ENCODE results near the gene TNFRSF19. TPM values are rescaled to one million over a fixed set of nuclear protein-coding genes. Genes with fewer than 3 reads are reported as not detected.

TNFRSF19 gene
- total RNA-seq, 2 experiments from 2014 or later = not detected

DNA sequence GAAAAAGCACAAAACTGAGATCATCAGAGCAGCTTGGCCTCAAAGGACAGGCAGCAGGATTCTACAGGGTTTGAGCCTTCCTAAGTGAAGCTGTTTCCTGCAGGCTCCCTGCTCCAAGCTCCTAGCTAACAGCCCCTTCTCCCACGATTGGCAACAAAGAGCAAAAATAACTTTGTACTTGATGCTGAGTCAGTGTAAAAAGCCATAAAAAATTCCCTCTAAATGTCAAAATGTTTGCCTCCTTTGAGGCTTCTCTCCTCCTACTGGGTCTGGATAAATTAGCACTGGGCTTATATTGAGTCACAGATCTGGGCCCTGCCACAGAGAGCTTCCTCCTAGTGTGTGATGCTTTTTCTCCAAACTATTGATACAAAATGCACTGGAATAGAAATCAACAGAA is 153.3 kb downstream of the TNFRSF19 start:
- no peak for DNase-seq (ENCODE audit: low spot score)
- no peaks in the 10 kb centered on the region for H3K79me2 ChIP-seq (ENCODE audit: insufficient read depth, low read depth, low read length)
- POLR2A ChIA-PET = interaction anchor here (1.7 kb wide), 1 partner anchor 20 kb away, joined by 5 read pairs; no protein-coding TSS in a partner anchor
- no peaks in the 10 kb centered on the region for H3K9me3 ChIP-seq (ENCODE audit: low read length)
- BruUV-seq (replicated peaks) = no TSS peak
- H2AFZ ChIP-seq (ENCODE audit: low read length) = no peak overlapping the region
- H3K4me3 ChIP-seq (ENCODE audit: low read depth, low read length, poor library complexity, severe bottlenecking) = no peak overlapping the region
- no peaks in the 10 kb centered on the region for H4K20me1 ChIP-seq (ENCODE audit: insufficient read depth, low read length)
- TF ChIP-seq, protein P1, sequence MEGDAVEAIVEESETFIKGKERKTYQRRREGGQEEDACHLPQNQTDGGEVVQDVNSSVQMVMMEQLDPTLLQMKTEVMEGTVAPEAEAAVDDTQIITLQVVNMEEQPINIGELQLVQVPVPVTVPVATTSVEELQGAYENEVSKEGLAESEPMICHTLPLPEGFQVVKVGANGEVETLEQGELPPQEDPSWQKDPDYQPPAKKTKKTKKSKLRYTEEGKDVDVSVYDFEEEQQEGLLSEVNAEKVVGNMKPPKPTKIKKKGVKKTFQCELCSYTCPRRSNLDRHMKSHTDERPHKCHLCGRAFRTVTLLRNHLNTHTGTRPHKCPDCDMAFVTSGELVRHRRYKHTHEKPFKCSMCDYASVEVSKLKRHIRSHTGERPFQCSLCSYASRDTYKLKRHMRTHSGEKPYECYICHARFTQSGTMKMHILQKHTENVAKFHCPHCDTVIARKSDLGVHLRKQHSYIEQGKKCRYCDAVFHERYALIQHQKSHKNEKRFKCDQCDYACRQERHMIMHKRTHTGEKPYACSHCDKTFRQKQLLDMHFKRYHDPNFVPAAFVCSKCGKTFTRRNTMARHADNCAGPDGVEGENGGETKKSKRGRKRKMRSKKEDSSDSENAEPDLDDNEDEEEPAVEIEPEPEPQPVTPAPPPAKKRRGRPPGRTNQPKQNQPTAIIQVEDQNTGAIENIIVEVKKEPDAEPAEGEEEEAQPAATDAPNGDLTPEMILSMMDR (conservative IDR thresholded peaks at IDR 0.05; ENCODE audit: low read length) = no peak
- no peak for TF ChIP-seq EZH2phosphoT487 (IDR thresholded peaks at IDR 0.05; ENCODE audit: borderline replicate concordance, low read depth, low read length)
- H3K4me2 ChIP-seq (ENCODE audit: low read length) = no peak overlapping the region
- H3K9me2 ChIP-seq (ENCODE audit: insufficient read depth, low read length) = no peaks in the 10 kb centered on the region
- no peak overlapping the region for H3K27ac ChIP-seq (ENCODE audit: low read depth, low read length, poor library complexity, severe bottlenecking)
- CTCF ChIA-PET (ENCODE audit: unreplicated experiment) = no interaction called here
- intact Hi-C loops (cut with micrococcal nuclease; ENCODE audit: unreplicated experiment) = no loop called here
- no peaks in the 10 kb centered on the region for H3K4me1 ChIP-seq (ENCODE audit: insufficient read depth, low read length, poor library complexity, severe bottlenecking)
- no peaks in the 10 kb centered on the region for H3K36me3 ChIP-seq (ENCODE audit: insufficient read depth, low read length)

DNA sequence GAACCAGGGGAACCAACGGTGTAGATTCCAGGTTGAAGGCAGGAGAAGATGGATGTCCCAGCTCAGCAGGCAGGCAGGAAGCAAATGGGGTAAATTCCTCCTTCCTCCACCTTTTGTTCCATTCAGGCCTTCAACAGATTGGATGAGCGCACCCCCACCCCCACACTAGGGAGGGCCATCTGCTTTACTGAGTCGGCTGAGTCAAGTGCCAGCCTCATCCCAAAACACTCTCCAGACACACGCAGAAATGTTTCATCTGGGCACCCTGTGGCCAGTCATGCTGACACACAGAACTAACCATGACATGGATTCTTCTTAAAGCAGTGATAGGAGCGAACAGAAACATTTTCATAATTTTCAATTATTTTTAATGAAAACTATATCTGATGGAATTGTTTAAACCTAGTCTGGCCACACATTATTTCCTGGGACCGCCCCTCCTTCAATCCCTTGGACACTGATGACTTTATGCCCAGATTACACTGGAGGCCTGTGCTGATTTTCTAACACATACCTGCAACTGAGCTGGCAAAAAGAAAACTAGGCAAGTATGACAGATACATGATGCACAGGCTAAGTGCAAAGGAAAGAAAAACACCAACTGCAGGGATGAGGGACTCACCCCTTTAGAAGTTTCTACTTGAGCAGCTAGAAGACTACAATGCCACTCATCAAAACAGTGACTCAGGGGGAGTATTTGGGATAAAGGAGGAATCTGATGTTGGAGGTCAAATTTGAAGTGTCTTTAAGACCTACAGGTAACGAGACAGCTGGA is 154.2 kb downstream of the TNFRSF19 start:
- no peaks in the 10 kb centered on the region for H3K9me2 ChIP-seq (ENCODE audit: insufficient read depth, low read length)
- H4K20me1 ChIP-seq (ENCODE audit: insufficient read depth, low read length) = no peaks in the 10 kb centered on the region
- H3K4me3 ChIP-seq (ENCODE audit: low read depth, low read length, poor library complexity, severe bottlenecking) = no peak overlapping the region
- no peak overlapping the region for H2AFZ ChIP-seq (ENCODE audit: low read length)
- H3K4me2 ChIP-seq (ENCODE audit: low read length) = no peak overlapping the region
- 0 out of 2 replicates have a peak, but pooled peaks cover under 1% of the 10 kb centered on the region for H3K36me3 ChIP-seq (ENCODE audit: insufficient read depth, low read length)
- H3K9me3 ChIP-seq (ENCODE audit: low read length) = no peaks in the 10 kb centered on the region
- intact Hi-C loops (cut with micrococcal nuclease; ENCODE audit: unreplicated experiment) = no loop called here
- no peaks in the 10 kb centered on the region for H3K4me1 ChIP-seq (ENCODE audit: insufficient read depth, low read length, poor library complexity, severe bottlenecking)
- no peak for TF ChIP-seq EZH2phosphoT487 (IDR thresholded peaks at IDR 0.05; ENCODE audit: borderline replicate concordance, low read depth, low read length)
- TF ChIP-seq, protein P1 (conservative IDR thresholded peaks at IDR 0.05; ENCODE audit: low read length) = no peak
- CTCF ChIA-PET (ENCODE audit: unreplicated experiment) = no interaction called here
- POLR2A ChIA-PET = interaction anchor here (0.6 kb wide), 1 partner anchor 992 kb away, joined by 7 read pairs; no protein-coding TSS in a partner anchor
- H3K79me2 ChIP-seq (ENCODE audit: insufficient read depth, low read depth, low read length) = no peaks in the 10 kb centered on the region
- BruUV-seq (replicated peaks) = no TSS peak
- no peak for DNase-seq (ENCODE audit: low spot score)
- no peak overlapping the region for H3K27ac ChIP-seq (ENCODE audit: low read depth, low read length, poor library complexity, severe bottlenecking)

Other genes starting within 250 kb of the TNFRSF19 start
- gene SACS, start 136.7 kb upstream of the TNFRSF19 start, total RNA-seq (2014; rRNA removed; shearing (Covaris generic)) = 22.6 and 25.9 TPM in 2 replicates
- 9.8 and 11.2 TPM in 2 replicates for gene SACS, start 136.7 kb upstream of the TNFRSF19 start, total RNA-seq (2022)

Measured in OCI-LY7 (cell line).